B cell (primary cell): ENCODE results near the gene EXOC7. TPM values are rescaled to one million over a fixed set of nuclear protein-coding genes. Genes with fewer than 3 reads are reported as not detected.

ENCODE experiments used
- ATAC-seq: fragments of 200-7000 bp; cut with Tn5 transposase; one replicate; pipeline ENCODE4 v1.10.0; 2021; ENCODE audit warnings: low read depth, mild to moderate bottlenecking, moderate number of reproducible peaks, moderate library complexity
- CTCF ChIA-PET: fragments of 350-600 bp; sonication (Branson Sonifier 250); formaldehyde crosslinking; loops from one replicate; lab custom pipeline; 2021; ENCODE audit warnings: antibody characterized with exemption, inconsistent platforms; lab: Charles Lee
- POLR2A ChIA-PET: fragments of 350-600 bp; sonication (Branson Sonifier 250); formaldehyde crosslinking; loops from one replicate; lab custom pipeline; 2021; ENCODE audit warnings: antibody characterized with exemption; lab: Charles Lee
- DNase-seq: peaks from one replicate; pipeline ENCODE4 v3.0.0; 2013
- H2AFZ ChIP-seq: 2 replicates; pipeline ENCODE4 v1.6.1; 2012; ENCODE audit warnings: mild to moderate bottlenecking, low read depth, low read length; ENCODE audit not compliant: insufficient read depth, poor library complexity, severe bottlenecking
- H3K27ac ChIP-seq, 2 donors: 1 replicate in 1 of 2; 2 replicates in 1 of 2; pipeline ENCODE4 v1.5.1; 2012 to 2013; ENCODE audit warnings: low read length in 2 of 2, mild to moderate bottlenecking in 2 of 2, moderate library complexity in 1 of 2
- H3K27me3 ChIP-seq, 4 experiments: fragments of 200-600 bp in 1 of 4; sonication (generic) in 1 of 4; replicated peaks in 1 of 4; 1 replicate in 2 of 4; 2 replicates in 2 of 4; pipeline versions ENCODE4 v1.6.1 to v1.7.0; 2013 to 2016; ENCODE audit warnings: low read length in 3 of 4, mild to moderate bottlenecking in 2 of 4, mixed read lengths in 1 of 4, moderate library complexity in 1 of 4; ENCODE audit not compliant: insufficient read depth in 4 of 4, control insufficient read depth in 3 of 4; ENCODE audit errors: control extremely low read depth in 1 of 4
- H3K36me3 ChIP-seq, 2 experiments: replicated peaks in 1 of 2; 1 replicate in 1 of 2; 2 replicates in 1 of 2; pipeline versions ENCODE4 v1.6.1 to v1.7.1; 2013; ENCODE audit warnings: low read length in 1 of 2; ENCODE audit not compliant: insufficient read depth in 2 of 2, control insufficient read depth in 1 of 2; ENCODE audit errors: control extremely low read depth in 1 of 2, extremely low read depth in 1 of 2
- H3K4me1 ChIP-seq, 2 donors: fragments of 200-600 bp in 1 of 2; sonication (generic) in 1 of 2; 1 replicate in 1 of 2; 2 replicates in 1 of 2; pipeline versions ENCODE4 v1.5.1 to v1.6.1; 2013 to 2017; ENCODE audit warnings: low read length in 2 of 2; ENCODE audit not compliant: control insufficient read depth in 2 of 2, insufficient read depth in 2 of 2
- H3K4me2 ChIP-seq: replicated peaks from 2 replicates; pipeline ENCODE3; 2012; ENCODE audit warnings: mild to moderate bottlenecking, low read depth, low read length; ENCODE audit not compliant: poor library complexity, severe bottlenecking
- H3K4me3 ChIP-seq, 5 experiments: fragments of 200-600 bp in 1 of 5; sonication (generic) in 1 of 5; 1 replicate in 3 of 5; 2 replicates in 2 of 5; pipeline versions ENCODE4 v1.5.1 to v1.7.0; 2011 to 2016; ENCODE audit warnings: low read length in 4 of 5, mild to moderate bottlenecking in 4 of 5, low read depth in 2 of 5, control low read depth in 1 of 5, moderate library complexity in 1 of 5; ENCODE audit not compliant: insufficient read depth in 1 of 5; ENCODE audit errors: control extremely low read depth in 1 of 5, extremely low read depth in 1 of 5
- H3K79me2 ChIP-seq: fragments of 200-600 bp; sonication (generic); one replicate; pipeline ENCODE4 v1.6.0; 2016; ENCODE audit warnings: low read length; ENCODE audit not compliant: control insufficient read depth, insufficient read depth
- H3K9ac ChIP-seq: fragments of 200-600 bp; sonication (generic); 2 replicates; pipeline ENCODE4 v1.6.1; 2017; ENCODE audit warnings: mild to moderate bottlenecking, low read length, moderate library complexity
- H3K9me3 ChIP-seq, 3 donors: one replicate each; pipeline versions ENCODE4 v1.6.1 to v1.7.1; 2013; ENCODE audit warnings: low read length in 2 of 3; ENCODE audit not compliant: control insufficient read depth in 2 of 3, insufficient read depth in 1 of 3; ENCODE audit errors: control extremely low read depth in 1 of 3
- H4K20me1 ChIP-seq: 2 replicates; pipeline ENCODE4 v1.6.0; 2012; ENCODE audit warnings: mild to moderate bottlenecking, low read length; ENCODE audit not compliant: insufficient read depth, control insufficient read depth, poor library complexity, severe bottlenecking
- H3K27ac Mint-ChIP-seq: one replicate; pipeline ENCODE4 v1.8.0; 2021; ENCODE audit warnings: mixed read lengths
- H3K27me3 Mint-ChIP-seq: one replicate; pipeline ENCODE4 v1.8.0; 2021; ENCODE audit warnings: mixed read lengths
- H3K4me1 Mint-ChIP-seq: one replicate; pipeline ENCODE4 v1.8.0; 2021; ENCODE audit warnings: mixed read lengths
- H3K4me3 Mint-ChIP-seq: one replicate; pipeline ENCODE4 v1.8.0; 2021; ENCODE audit warnings: mixed read lengths
- H3K9me3 Mint-ChIP-seq: one replicate; pipeline ENCODE4 v1.8.0; 2022; ENCODE audit warnings: mixed read lengths; ENCODE audit not compliant: insufficient read depth
- EZH2 ChIP-seq: IDR thresholded peaks from 2 replicates; pipeline ENCODE4 v1.6.1; 2012; ENCODE audit warnings: borderline replicate concordance, low read depth, mild to moderate bottlenecking, moderate library complexity, low read length; ENCODE audit not compliant: insufficient read depth, poor library complexity, severe bottlenecking
- WGBS: methylation state at CpG from one replicate; pipeline ENCODE4 v1.1.5; 2013; ENCODE audit warnings: missing lambda C conversion rate; ENCODE audit not compliant: insufficient coverage; 5-methylcytosine and 5-hydroxymethylcytosine counted together
- intact Hi-C: fragments of 100-400 bp; cut with micrococcal nuclease; formaldehyde crosslinking; loops from one replicate; pipeline ENCODE4 v1.10.0; 2022
- polyA plus RNA-seq: library from polyadenylated mRNA; depleted of rRNA; stranded (reverse); fragments of >200 nt; gene quantifications from 2 replicates; pipeline ENCODE4 v1.2.3, GENCODE V29; 2012
- total RNA-seq, 2 donors: library from RNA; stranded (reverse); fragments of 120-200 nt in 1 of 2; gene quantifications; 1 replicate in 1 of 2; 2 replicates in 1 of 2; pipeline versions ENCODE4 v1.2.3 to v1.2.4, GENCODE V29; 2013 to 2022
- TF ChIP-seq, protein P1 (sequence below): fragments of 200-600 bp; IDR thresholded peaks from one replicate; pipeline ENCODE4 v1.8.0; 2022; ENCODE audit warnings: antibody characterized with exemption, mild to moderate bottlenecking

Gene EXOC7
- total and polyA plus RNA-seq, 2 donors (not counting 1 experiment from before 2014, with no cell fraction given) = 105 to 194 TPM

DNA sequence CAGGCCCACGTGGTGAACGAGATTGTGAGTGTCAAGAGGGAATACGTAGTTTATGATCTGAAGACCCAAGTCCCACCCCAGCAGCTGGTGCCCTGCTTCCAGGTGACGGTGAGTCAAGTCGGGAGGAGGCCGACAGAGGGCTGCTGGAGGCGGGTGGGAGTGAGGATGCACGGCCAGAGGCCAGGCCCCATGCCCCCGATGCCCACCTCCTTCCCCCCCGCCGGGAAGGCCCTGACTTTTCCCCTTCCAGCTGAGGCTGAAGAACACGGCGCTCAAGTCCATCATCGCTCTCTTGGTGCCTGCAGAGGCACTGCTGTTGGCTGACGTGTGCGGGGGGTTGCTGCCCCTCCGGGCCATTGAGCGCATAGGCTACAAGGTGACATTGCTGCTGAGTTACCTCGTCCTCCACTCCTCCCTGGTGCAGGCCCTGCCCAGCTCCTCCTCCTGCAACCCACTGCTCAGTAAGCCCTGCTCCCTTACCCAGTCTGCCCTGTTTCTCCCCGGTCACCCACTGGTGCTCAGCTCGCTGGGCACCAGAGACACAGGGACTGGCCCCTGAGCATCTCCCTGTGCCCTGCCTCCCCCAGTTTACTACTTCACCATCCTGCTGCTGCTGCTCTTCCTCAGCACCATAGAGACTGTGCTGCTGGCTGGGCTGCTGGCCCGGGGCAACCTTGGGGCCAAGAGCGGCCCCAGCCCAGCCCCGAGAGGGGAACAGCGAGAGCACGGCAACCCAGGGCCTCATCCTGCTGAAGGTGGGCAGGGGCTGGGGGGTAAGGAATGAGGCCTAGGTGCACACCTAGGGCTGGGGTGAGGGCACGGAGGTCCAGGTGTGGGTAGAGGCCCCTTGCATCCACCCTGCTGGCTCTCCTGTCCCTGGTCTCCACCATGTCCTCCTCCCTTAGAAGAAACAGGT is 22.0 kb downstream of the EXOC7 start:
- ATAC-seq (no peak), DNase-seq (no peak)
- POLR2A ChIA-PET = no interaction called here
- Histone ChIP-seq H3K4me2 (no peak overlapping the region), H3K9ac (no peak overlapping the region), H3K27ac (no peak overlapping the region), H3K27me3 (peaks cover 0 to 33% (median 25%) of the 10 kb centered on the region in 4 experiments), H3K4me1 (peaks cover 26% of the 10 kb centered on the region in 2 donors), H3K4me3 (no peak overlapping the region), H3K79me2 (no peaks in the 10 kb centered on the region), H4K20me1 (no peaks in the 10 kb centered on the region), H2AFZ (no peak overlapping the region), H3K9me3 (peaks cover 0 to 3% (median 0%) of the 10 kb centered on the region in 3 donors), H3K36me3 (peaks cover 0 to 33% of the 10 kb centered on the region in 2 experiments)
- no peak overlapping the region for H3K27ac Mint-ChIP-seq
- H3K27me3 Mint-ChIP-seq = peaks cover 18% of the 10 kb centered on the region
- CTCF ChIA-PET = interaction anchor here (1.3 kb wide), 1 partner anchor 198 kb away, joined by 3 read pairs; no protein-coding TSS in a partner anchor
- WGBS = 94% methylated on average over 26 of the region's 27 CpGs
- intact Hi-C loops = no loop called here
- peaks cover 22% of the 10 kb centered on the region for H3K4me1 Mint-ChIP-seq
- TF ChIP-seq, protein P1, sequence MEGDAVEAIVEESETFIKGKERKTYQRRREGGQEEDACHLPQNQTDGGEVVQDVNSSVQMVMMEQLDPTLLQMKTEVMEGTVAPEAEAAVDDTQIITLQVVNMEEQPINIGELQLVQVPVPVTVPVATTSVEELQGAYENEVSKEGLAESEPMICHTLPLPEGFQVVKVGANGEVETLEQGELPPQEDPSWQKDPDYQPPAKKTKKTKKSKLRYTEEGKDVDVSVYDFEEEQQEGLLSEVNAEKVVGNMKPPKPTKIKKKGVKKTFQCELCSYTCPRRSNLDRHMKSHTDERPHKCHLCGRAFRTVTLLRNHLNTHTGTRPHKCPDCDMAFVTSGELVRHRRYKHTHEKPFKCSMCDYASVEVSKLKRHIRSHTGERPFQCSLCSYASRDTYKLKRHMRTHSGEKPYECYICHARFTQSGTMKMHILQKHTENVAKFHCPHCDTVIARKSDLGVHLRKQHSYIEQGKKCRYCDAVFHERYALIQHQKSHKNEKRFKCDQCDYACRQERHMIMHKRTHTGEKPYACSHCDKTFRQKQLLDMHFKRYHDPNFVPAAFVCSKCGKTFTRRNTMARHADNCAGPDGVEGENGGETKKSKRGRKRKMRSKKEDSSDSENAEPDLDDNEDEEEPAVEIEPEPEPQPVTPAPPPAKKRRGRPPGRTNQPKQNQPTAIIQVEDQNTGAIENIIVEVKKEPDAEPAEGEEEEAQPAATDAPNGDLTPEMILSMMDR = no peak
- no peak overlapping the region for H3K4me3 Mint-ChIP-seq
- H3K9me3 Mint-ChIP-seq = no peaks in the 10 kb centered on the region

GRCh38 chr17:76080768-76081287 is 22.8 kb downstream of the EXOC7 start:
- Histone ChIP-seq H3K9me3 (peaks cover 0 to 11% (median 0%) of the 10 kb centered on the region in 3 donors), H4K20me1 (no peaks in the 10 kb centered on the region), H3K79me2 (no peaks in the 10 kb centered on the region), H3K4me1 (peaks cover 33% of the 10 kb centered on the region in 2 donors), H3K4me3 (no peak overlapping the region), H3K36me3 (peaks cover 0 to 28% of the 10 kb centered on the region in 2 experiments), H3K27ac (no peak overlapping the region), H3K4me2 (no peak overlapping the region), H3K9ac (no peak overlapping the region), H3K27me3 (peaks cover 0 to 40% (median 32%) of the 10 kb centered on the region in 4 experiments), H2AFZ (no peak overlapping the region)
- ChIA-PET CTCF (interaction anchor here (1.9 kb wide), 1 partner anchor 23 kb away, joined by 6 read pairs; the partner anchor contains the start of gene EXOC7), POLR2A (interaction anchor here (0.6 kb wide), 1 partner anchor 89 kb away, joined by 5 read pairs; no protein-coding TSS in a partner anchor)
- H3K9me3 Mint-ChIP-seq = no peaks in the 10 kb centered on the region
- 89% methylated on average over 3 of the region's 6 CpGs for WGBS
- intact Hi-C loops = no loop called here
- H3K4me1 Mint-ChIP-seq = peaks cover 29% of the 10 kb centered on the region
- ATAC-seq (no peak), DNase-seq (no peak)
- H3K27ac Mint-ChIP-seq = no peak overlapping the region
- H3K27me3 Mint-ChIP-seq = peaks cover 20% of the 10 kb centered on the region
- H3K4me3 Mint-ChIP-seq = no peak overlapping the region
- TF ChIP-seq, protein P1 = no peak
- no peak for TF ChIP-seq EZH2
